Measurements from ENCODE around the gene BUD31.

Gene BUD31

DNA sequence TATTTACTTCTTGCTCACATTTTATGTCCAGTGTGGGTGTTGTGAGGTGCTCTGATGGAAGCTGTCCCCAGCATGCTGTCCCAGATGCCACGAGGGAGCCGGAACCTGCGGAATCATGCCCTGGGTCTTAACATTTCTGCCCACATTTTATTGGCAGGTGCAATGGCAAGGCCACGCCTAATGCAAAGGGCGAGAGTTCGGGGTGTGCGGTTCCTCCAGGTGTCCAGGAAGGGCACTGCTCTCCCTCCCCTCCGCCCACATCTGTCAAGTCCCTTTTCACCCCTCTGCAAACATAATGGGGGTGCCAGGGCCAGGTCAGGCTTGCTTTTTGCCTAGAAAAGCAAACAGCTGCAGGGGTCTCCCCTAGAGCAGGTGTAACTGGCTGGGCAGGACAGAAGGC, 16.7 kb upstream of the BUD31 start:
- TF ChIP-seq ZNF384 (IDR thresholded peaks at IDR 0.05) (no peak), NFRKB (IDR thresholded peaks at IDR 0.05) (no peak), SUZ12 (IDR thresholded peaks at IDR 0.05) (no peak), ARNT (IDR thresholded peaks at IDR 0.05) (no peak), FOXM1 (IDR thresholded peaks at IDR 0.05; ENCODE audit: borderline replicate concordance) (no peak), L3MBTL2 (conservative IDR thresholded peaks at IDR 0.05) (no peak), ELF4 (IDR thresholded peaks at IDR 0.05) (no peak), LEF1 (IDR thresholded peaks at IDR 0.05; ENCODE audit: borderline replicate concordance) (no peak), HDGF (IDR thresholded peaks at IDR 0.05; ENCODE audit: borderline replicate concordance) (no peak), FOXA1 (IDR thresholded peaks at IDR 0.05) (no peak), SP1 (IDR thresholded peaks at IDR 0.05) (no peak), FOXK2 (IDR thresholded peaks at IDR 0.05) (no peak), TARDBP (IDR thresholded peaks at IDR 0.05) (no peak), BHLHE40 (IDR thresholded peaks at IDR 0.05; ENCODE audit: borderline replicate concordance) (no peak), CTBP1 (IDR thresholded peaks at IDR 0.05; ENCODE audit: borderline replicate concordance) (no peak)
- TF ChIP-seq, protein P1, sequence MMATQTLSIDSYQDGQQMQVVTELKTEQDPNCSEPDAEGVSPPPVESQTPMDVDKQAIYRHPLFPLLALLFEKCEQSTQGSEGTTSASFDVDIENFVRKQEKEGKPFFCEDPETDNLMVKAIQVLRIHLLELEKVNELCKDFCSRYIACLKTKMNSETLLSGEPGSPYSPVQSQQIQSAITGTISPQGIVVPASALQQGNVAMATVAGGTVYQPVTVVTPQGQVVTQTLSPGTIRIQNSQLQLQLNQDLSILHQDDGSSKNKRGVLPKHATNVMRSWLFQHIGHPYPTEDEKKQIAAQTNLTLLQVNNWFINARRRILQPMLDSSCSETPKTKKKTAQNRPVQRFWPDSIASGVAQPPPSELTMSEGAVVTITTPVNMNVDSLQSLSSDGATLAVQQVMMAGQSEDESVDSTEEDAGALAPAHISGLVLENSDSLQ (IDR thresholded peaks at IDR 0.05), result no peak
- CTCF ChIA-PET, result no interaction called here
- POLR2A ChIA-PET, result interaction anchor here (3.2 kb wide), 1 partner anchor 16 kb away, joined by 24 read pairs; the partner anchor contains the start of genes BUD31 and PDAP1
- no peak for DNase-seq (ENCODE audit: extremely low spot score)

GRCh38 chr7:99392659-99393354, 16.0 kb upstream of the BUD31 start:
- TF ChIP-seq FOXA1 (IDR thresholded peaks at IDR 0.05), result no peak
- no peak for TF ChIP-seq ARNT (IDR thresholded peaks at IDR 0.05)
- TF ChIP-seq ELF4 (IDR thresholded peaks at IDR 0.05), result no peak
- TF ChIP-seq LEF1 (IDR thresholded peaks at IDR 0.05; ENCODE audit: borderline replicate concordance), result no peak
- TF ChIP-seq, protein P1 (IDR thresholded peaks at IDR 0.05), result no peak
- TF ChIP-seq ZNF384 (IDR thresholded peaks at IDR 0.05), result no peak
- TF ChIP-seq HDGF (IDR thresholded peaks at IDR 0.05; ENCODE audit: borderline replicate concordance), result no peak
- no peak for TF ChIP-seq SUZ12 (IDR thresholded peaks at IDR 0.05)
- no peak for TF ChIP-seq FOXK2 (IDR thresholded peaks at IDR 0.05)
- no peak for TF ChIP-seq CTBP1 (IDR thresholded peaks at IDR 0.05; ENCODE audit: borderline replicate concordance)
- TF ChIP-seq NFRKB (IDR thresholded peaks at IDR 0.05), result no peak
- TF ChIP-seq BHLHE40 (IDR thresholded peaks at IDR 0.05; ENCODE audit: borderline replicate concordance), result no peak
- no peak for TF ChIP-seq L3MBTL2 (conservative IDR thresholded peaks at IDR 0.05)
- TF ChIP-seq TARDBP (IDR thresholded peaks at IDR 0.05), result no peak
- CTCF ChIA-PET, result no interaction called here
- POLR2A ChIA-PET, result interaction anchor here (3.2 kb wide), 1 partner anchor 15 kb away, joined by 24 read pairs; the partner anchor contains the start of genes BUD31 and PDAP1
- no peak for DNase-seq (ENCODE audit: extremely low spot score)

DNA sequence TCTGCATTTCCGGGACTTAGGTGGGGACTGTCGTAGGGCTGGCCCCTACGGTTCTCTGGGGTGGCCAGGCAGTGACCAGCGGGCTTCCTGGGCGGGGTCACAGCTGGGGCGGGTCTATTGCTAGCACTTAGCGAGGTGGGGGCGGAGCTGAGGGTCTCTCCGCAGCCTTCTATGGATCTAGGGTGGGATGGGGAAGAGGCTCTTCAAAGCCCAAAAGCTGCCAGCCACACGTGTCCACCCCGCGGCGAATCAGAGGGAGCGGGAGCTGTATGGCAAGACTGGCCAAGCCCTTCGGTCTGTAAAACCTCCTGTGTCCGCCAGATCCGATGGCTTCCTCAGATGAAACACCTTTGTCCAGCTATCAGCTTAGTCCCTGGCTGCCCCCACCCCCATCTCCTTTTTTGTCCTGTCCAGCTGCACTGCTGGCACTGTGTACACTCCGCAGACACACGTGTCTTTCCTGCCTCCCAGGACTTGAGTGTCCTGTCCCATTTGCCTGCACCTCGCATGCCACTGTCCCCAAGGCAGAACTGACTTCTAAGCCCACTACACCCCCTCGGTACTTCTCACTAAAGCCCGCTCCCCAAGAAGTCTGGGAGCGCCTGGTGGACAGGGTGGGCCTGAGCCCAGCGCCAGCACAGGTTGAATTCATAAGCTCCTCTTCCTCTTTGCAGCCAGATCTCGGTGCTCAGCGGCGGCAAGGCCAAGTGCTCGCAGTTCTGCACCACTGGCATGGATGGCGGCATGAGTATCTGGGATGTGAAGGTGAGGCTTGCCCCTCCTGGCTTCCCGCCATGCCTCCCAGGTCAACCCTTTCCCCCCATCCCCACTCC, 15.2 kb upstream of the BUD31 start:
- ChIA-PET CTCF (no interaction called here), POLR2A (interaction anchor here (3.2 kb wide), 1 partner anchor 14 kb away, joined by 24 read pairs; the partner anchor contains the start of genes BUD31 and PDAP1)
- DNase-seq (ENCODE audit: extremely low spot score), result no peak
- TF ChIP-seq NFRKB (IDR thresholded peaks at IDR 0.05), result no peak
- no peak for TF ChIP-seq BHLHE40 (IDR thresholded peaks at IDR 0.05; ENCODE audit: borderline replicate concordance)
- no peak for TF ChIP-seq SUZ12 (IDR thresholded peaks at IDR 0.05)

DNA sequence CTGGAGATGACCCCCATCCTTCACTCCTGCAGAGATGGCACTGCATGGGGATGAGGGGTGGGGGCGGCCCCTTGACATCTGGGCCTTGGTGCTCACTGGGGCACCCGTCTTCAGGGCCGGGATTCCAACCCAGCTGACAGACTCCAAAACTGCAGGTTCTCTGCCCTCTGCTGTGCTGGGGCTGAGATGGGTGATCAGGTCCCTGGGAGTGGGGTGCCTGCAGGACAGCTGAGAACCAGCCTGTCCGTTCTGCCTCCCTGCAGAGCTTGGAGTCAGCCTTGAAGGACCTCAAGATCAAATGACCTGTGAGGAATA, 14.6 kb upstream of the BUD31 start:
- TF ChIP-seq ZNF384 (IDR thresholded peaks at IDR 0.05) (no peak), FOXM1 (IDR thresholded peaks at IDR 0.05; ENCODE audit: borderline replicate concordance) (no peak), HDGF (IDR thresholded peaks at IDR 0.05; ENCODE audit: borderline replicate concordance) (no peak), BHLHE40 (IDR thresholded peaks at IDR 0.05; ENCODE audit: borderline replicate concordance) (no peak), LEF1 (IDR thresholded peaks at IDR 0.05; ENCODE audit: borderline replicate concordance) (no peak), FOXK2 (IDR thresholded peaks at IDR 0.05) (no peak), TARDBP (IDR thresholded peaks at IDR 0.05) (no peak), FOXA1 (IDR thresholded peaks at IDR 0.05) (no peak), NFRKB (IDR thresholded peaks at IDR 0.05) (no peak), ELF4 (IDR thresholded peaks at IDR 0.05) (no peak), L3MBTL2 (conservative IDR thresholded peaks at IDR 0.05) (no peak)
- TF ChIP-seq, protein P1 (IDR thresholded peaks at IDR 0.05), result no peak
- ChIA-PET POLR2A (interaction anchor here (3.2 kb wide), 1 partner anchor 14 kb away, joined by 24 read pairs; the partner anchor contains the start of genes BUD31 and PDAP1), CTCF (no interaction called here)
- DNase-seq (ENCODE audit: extremely low spot score), result no peak

- no peak for DNase-seq (ENCODE audit: extremely low spot score)
- no peak for TF ChIP-seq NFRKB (IDR thresholded peaks at IDR 0.05)
- TF ChIP-seq TARDBP (IDR thresholded peaks at IDR 0.05), result no peak
- no peak for TF ChIP-seq SUZ12 (IDR thresholded peaks at IDR 0.05)
- TF ChIP-seq L3MBTL2 (conservative IDR thresholded peaks at IDR 0.05), result no peak
- TF ChIP-seq ARNT (IDR thresholded peaks at IDR 0.05), result no peak
- TF ChIP-seq ELF4 (IDR thresholded peaks at IDR 0.05), result no peak
- no peak for TF ChIP-seq CTBP1 (IDR thresholded peaks at IDR 0.05; ENCODE audit: borderline replicate concordance)
- no peak for TF ChIP-seq FOXA1 (IDR thresholded peaks at IDR 0.05)
- TF ChIP-seq, protein P1 (IDR thresholded peaks at IDR 0.05), result no peak
- TF ChIP-seq FOXM1 (IDR thresholded peaks at IDR 0.05; ENCODE audit: borderline replicate concordance), result no peak
- TF ChIP-seq HDGF (IDR thresholded peaks at IDR 0.05; ENCODE audit: borderline replicate concordance), result no peak
- TF ChIP-seq SP1 (IDR thresholded peaks at IDR 0.05), result no peak
- no peak for TF ChIP-seq BHLHE40 (IDR thresholded peaks at IDR 0.05; ENCODE audit: borderline replicate concordance)
- TF ChIP-seq LEF1 (IDR thresholded peaks at IDR 0.05; ENCODE audit: borderline replicate concordance), result no peak
- no peak for TF ChIP-seq FOXK2 (IDR thresholded peaks at IDR 0.05)
- no peak for TF ChIP-seq ZNF384 (IDR thresholded peaks at IDR 0.05)
- ChIA-PET CTCF (no interaction called here), POLR2A (no interaction called here)
These were observed 13.0 kb upstream of the BUD31 start for GRCh38 chr7:99395616-99396327.
